Retinal pigment epithelial cell (primary cell): ENCODE measurements around the gene PDS5A.
"Not testable (repeated sequence)": the region's sequence is repeated elsewhere in the genome, so short reads cannot be mapped to it uniquely, and the experiment has no call there.

Experiments
- DNase-seq: peaks from one replicate; pipeline ENCODE4 v3.0.0-alpha.2; 2010; ENCODE audit warnings: low read depth
- H3K4me3 ChIP-seq: 2 replicates; pipeline ENCODE4 v1.5.1; 2011; ENCODE audit warnings: mild to moderate bottlenecking, low read length, control low read depth, moderate library complexity
- TF ChIP-seq, protein P1 (sequence below): conservative IDR thresholded peaks from 2 replicates; pipeline ENCODE4 v1.5.1; 2011; ENCODE audit warnings: low read depth, low read length, control low read depth, inconsistent platforms

The PDS5A gene

DNA sequence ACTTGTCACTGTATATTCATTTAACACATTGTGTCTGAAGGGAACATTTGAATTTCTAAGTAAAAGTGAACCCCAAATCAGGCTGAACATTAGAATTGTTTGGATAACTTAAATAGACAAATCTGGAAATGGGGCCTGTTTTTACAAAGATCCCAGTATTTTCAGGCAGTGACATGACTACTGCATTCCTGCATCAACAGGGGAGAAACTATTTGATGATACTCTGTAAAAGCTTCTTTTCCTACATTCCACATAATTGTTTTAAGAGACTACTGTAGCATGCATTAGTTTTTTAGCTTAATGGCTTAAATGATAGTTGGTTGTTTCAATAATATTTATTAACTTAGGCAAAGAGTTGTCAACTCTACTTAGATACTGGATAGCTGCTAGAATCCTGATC, 127.0 kb downstream of the PDS5A start:
- no peak overlapping the region for H3K4me3 ChIP-seq
- no peak for DNase-seq
- TF ChIP-seq, protein P1, sequence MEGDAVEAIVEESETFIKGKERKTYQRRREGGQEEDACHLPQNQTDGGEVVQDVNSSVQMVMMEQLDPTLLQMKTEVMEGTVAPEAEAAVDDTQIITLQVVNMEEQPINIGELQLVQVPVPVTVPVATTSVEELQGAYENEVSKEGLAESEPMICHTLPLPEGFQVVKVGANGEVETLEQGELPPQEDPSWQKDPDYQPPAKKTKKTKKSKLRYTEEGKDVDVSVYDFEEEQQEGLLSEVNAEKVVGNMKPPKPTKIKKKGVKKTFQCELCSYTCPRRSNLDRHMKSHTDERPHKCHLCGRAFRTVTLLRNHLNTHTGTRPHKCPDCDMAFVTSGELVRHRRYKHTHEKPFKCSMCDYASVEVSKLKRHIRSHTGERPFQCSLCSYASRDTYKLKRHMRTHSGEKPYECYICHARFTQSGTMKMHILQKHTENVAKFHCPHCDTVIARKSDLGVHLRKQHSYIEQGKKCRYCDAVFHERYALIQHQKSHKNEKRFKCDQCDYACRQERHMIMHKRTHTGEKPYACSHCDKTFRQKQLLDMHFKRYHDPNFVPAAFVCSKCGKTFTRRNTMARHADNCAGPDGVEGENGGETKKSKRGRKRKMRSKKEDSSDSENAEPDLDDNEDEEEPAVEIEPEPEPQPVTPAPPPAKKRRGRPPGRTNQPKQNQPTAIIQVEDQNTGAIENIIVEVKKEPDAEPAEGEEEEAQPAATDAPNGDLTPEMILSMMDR: no peak

DNA sequence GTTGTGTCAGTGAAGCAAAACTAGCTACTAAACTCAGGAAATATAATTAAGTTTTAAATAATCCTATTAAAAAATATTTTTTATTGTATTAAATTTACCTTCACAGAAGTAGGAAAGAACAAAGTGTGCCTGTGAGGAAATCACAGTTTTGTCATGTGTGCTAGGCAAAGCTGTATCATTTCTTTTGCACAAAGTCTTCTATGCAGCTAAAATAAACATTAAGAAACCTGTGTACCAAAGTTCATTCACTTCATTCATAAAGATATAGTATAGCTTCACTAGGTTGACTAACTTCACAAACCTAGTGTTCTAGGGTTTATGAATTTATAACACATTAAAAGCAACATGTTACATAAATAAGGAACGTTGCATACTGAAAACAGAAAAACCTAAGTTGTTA, 131.0 kb downstream of the PDS5A start:
- no peak for DNase-seq
- no peak overlapping the region for H3K4me3 ChIP-seq
- TF ChIP-seq, protein P1: no peak

DNA sequence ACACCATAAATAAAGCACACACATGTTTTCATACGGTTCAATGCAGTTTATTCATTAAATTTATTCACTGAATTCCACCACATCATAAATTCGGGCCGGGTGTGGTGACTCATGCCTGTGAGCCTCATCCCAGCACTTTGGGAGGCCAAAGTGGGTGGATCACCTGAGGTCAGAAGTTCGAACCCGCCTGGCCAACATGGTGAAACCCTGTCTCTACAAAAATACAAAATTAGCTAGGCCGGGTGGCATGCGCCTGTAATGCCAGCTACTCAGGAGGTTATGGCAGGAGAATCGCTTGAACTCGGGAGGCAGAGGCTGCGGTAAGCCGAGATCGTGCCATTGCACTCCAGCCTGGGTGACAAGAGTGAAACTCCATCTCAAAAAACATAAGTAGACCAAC, 131.6 kb downstream of the PDS5A start:
- TF ChIP-seq, protein P1: no peak
- H3K4me3 ChIP-seq: no peak overlapping the region
- no peak for DNase-seq

DNA sequence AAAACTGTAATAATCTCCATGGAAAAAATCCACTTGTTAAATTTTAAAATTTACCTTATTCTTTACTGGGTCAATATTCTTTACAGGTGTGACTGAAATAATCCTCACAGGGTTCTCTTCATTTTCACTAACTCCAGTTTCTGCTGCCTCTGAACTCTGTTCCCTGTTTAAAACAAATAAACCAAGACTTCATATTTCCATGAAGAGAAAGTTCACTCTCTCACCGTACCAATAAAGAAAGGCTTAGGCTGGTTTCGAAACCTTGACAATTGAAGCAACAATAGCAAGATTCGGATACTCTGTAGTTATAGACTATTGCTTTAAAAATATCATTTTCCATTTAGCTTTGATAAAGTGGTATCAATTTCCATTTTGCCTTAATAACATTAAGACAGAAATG, 135.8 kb downstream of the PDS5A start:
- no peak for DNase-seq
- H3K4me3 ChIP-seq: no peak overlapping the region
- TF ChIP-seq, protein P1: no peak

DNA sequence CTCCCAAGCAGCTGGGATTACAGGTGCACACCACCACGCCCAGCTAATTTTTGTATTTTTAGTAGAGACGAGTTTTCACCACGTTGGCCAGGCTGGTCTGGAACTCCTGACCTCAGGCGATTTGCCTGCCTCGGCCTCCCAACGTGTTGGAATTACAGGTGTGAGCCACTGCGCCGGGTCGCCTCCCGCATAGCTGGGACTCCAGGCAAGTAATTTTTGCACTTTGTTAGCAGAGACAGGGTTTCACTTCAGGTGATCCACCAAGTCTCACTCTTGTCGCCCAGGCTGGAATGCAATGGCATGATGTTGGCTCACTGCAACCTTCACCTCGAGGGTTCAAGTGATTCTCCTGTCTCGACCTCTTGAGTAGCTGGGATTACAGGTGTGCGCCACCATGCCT, 137.2 kb downstream of the PDS5A start:
- not testable (repeated sequence) for H3K4me3 ChIP-seq, DNase-seq

DNA sequence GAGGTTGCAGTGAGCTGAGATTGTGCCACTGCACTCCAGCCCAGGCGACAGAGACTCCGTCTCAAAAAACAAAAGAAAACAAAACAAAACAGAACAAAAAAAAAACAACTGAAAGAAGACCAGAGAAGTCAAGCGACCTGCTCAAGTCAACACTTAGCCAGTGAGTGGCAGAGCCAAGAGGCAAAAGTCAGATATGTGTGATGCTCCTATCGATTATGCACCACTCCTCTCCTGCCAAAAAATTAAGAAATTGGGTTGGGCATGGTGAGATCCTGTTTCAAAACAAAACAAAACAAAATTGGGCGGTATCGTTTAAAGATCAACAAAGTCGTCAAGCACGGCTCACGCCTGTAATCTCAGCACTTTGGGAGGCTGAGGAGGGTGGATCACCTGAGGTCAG, 137.7 kb downstream of the PDS5A start:
- H3K4me3 ChIP-seq: no peak overlapping the region
- TF ChIP-seq, protein P1: no peak
- DNase-seq: no peak

DNA sequence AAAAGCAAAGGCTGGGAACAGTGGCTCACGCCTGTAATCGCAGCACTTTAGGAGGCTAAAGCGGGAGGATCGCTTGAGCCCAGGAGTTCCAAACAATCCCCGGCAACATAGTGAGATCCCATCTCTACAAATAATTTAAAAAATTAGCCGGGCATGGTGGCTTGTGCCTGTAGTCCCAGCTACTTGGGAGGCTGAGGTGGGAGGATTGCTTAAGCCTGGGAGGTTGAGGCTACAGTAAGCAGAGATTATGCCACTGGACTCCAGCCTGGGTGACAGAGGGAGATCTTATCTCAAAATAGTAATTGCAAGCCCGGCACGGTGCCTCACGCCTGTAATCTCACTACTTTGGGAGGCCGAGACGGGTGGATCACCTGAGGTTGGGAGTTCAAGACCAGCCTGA, 139.3 kb downstream of the PDS5A start:
- not testable (repeated sequence) for H3K4me3 ChIP-seq, DNase-seq

DNA sequence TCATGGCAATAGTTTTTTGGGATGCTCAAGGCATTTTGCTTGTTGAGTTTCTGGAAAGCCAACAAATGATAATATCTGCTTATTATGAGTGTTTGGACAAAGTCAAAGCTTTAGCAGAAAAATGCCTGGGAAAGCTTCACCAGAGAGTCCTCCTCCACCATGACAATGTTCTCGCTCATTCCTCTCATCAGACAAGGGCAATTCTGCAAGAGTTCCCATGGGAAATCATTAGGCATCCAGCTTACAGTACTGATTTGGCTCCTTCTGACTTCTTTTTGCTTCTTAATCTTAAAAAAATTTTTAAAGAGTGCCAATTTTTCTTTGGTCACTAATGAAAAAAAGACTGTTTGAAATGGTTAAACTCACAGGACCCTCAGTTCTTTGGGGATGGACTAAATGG, 143.4 kb downstream of the PDS5A start:
- no peak overlapping the region for H3K4me3 ChIP-seq
- DNase-seq: no peak
- TF ChIP-seq, protein P1: no peak
